Measurements from ENCODE around the gene AJUBA.

The AJUBA gene

DNA sequence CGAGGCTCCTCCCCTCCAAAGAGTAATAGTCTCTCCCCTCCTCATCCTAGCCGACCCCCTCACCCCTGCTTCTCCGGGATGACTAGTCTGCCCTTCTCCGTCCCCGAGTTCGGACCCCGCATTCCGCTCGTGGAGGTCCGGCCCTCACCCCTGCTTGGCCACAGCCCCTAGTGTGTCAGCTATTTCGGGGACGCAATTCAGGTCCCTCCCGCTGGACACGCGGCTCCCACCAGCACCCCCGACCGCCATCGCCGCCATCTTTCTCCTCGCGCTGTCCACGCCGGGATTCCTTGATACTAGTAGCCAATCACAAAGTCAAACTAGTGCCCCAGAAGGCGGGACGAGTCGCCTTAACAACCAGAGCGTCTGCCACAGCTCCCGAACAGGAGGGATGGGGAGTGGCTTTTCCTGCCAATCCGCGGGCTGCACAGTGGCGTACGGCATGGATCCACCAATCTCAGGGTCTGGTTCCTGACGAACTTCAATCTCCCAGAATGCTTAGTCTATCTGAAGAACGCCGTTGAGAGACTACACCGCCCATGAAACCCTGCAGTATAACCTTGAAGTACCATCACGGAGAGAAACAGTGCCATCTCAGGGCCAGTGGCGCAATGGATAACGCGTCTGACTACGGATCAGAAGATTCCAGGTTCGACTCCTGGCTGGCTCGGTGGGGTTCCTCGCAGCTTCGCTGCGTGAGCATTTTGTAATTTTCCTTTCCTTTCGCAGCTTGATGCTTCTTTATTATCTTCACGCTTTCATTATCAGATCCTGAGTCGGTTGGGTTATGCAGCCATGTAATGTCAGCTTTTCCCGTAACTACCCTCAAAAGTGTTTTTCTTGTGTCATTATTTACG, 53.0 kb downstream of the AJUBA start, which contains the start of gene PRMT5:
Gene PRMT5, minus strand, starts transcription at position 273 of the 857 bp plus-strand sequence. Its CDS starts 15 bp downstream, at position 258.
- peak within 1 kb of the TSS; percentile 83 for H3K27ac ChIP-seq (ENCODE audit: low read length)
- ATAC-seq (ENCODE audit: insufficient read depth, low read depth) (peak; percentile 97), DNase-seq (peak; percentile 99)
- TF ChIP-seq EZH2 (IDR thresholded peaks at IDR 0.05; ENCODE audit: borderline replicate concordance, low read depth, low read length, severe bottlenecking), result no peak
- TF ChIP-seq, protein P1, sequence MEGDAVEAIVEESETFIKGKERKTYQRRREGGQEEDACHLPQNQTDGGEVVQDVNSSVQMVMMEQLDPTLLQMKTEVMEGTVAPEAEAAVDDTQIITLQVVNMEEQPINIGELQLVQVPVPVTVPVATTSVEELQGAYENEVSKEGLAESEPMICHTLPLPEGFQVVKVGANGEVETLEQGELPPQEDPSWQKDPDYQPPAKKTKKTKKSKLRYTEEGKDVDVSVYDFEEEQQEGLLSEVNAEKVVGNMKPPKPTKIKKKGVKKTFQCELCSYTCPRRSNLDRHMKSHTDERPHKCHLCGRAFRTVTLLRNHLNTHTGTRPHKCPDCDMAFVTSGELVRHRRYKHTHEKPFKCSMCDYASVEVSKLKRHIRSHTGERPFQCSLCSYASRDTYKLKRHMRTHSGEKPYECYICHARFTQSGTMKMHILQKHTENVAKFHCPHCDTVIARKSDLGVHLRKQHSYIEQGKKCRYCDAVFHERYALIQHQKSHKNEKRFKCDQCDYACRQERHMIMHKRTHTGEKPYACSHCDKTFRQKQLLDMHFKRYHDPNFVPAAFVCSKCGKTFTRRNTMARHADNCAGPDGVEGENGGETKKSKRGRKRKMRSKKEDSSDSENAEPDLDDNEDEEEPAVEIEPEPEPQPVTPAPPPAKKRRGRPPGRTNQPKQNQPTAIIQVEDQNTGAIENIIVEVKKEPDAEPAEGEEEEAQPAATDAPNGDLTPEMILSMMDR (IDR thresholded peaks at IDR 0.05; ENCODE audit: borderline replicate concordance, extremely low read depth, low read length, poor library complexity, severe bottlenecking), result peak; percentile 5
- no peaks in the 10 kb centered on the region for H3K9me3 ChIP-seq (ENCODE audit: insufficient read depth, low read length, severe bottlenecking)
- H3K4me3 ChIP-seq (ENCODE audit: low read depth in 1 of 2, low read length in 2 of 2), result peak within 1 kb of the TSS; percentile 64 to 80
- H3K79me2 ChIP-seq (ENCODE audit: insufficient read depth, low read length), result peaks cover 23% of the 10 kb centered on the region
- H2AFZ ChIP-seq (ENCODE audit: low read depth, low read length), result peak within 1 kb of the TSS; percentile 94
- peak within 1 kb of the TSS; percentile 74 for H3K9ac ChIP-seq (ENCODE audit: low read depth, low read length)
- H3K4me1 ChIP-seq (ENCODE audit: insufficient read depth, low read length), result peaks cover 33% of the 10 kb centered on the region
- peaks cover 30% of the 10 kb centered on the region for H3K36me3 ChIP-seq (ENCODE audit: insufficient read depth, low read length)
- H3K4me2 ChIP-seq (ENCODE audit: insufficient read depth, low read length), result peak within 1 kb of the TSS; percentile 86
- no peaks in the 10 kb centered on the region for H3K27me3 ChIP-seq (ENCODE audit: insufficient read depth, low read length, poor library complexity)
- H4K20me1 ChIP-seq (ENCODE audit: insufficient read depth, low read length), result no peaks in the 10 kb centered on the region

DNA sequence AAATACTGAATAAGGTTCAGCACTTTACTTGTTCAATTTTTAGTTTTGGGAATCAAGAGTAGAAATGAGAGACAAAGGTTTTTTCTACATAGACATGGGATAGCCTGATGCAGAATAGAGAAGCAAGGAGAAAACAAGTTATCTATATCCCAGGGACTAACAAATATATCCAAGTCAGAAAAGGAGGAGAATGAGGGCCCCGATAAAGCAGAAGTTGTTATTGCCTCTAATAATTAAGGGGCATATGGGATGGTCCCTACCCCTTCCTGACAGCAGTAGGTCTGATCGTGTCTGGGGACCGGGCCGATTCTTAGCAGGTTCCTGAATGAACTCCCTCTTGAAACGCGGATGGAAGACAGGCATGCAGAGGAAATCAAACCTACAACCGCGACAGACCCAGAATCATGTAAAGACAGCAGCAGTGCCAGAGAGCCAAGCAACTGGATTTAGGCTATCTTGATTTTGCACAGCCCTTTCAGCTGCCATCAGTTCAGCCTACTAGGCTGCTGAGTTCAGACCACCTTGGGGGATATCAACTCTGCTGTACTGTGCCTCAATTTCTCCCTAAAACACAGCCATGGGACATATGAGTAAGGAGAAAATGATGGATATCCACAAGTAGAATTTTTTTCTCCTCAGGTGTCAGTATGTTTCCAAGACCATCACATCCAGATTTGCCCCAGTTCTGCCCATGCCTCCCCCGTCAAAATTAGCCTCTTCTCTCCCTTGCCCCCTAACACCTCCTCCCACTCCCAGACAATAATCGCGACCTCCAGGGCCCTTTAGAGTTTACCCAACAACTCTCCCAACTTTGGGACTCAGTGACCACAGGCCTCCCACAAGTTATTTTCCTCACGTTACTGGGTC, 53.9 kb downstream of the AJUBA start:
- Histone ChIP-seq H3K79me2 (ENCODE audit: insufficient read depth, low read length) (peaks cover 23% of the 10 kb centered on the region), H3K9ac (ENCODE audit: low read depth, low read length) (peak overlapping the region; percentile 74), H2AFZ (ENCODE audit: low read depth, low read length) (peak overlapping the region; percentile 94), H3K4me3 (ENCODE audit: low read depth in 1 of 2, low read length in 2 of 2) (peak overlapping the region; percentile 64 to 80), H3K27ac (ENCODE audit: low read length) (peak overlapping the region; percentile 83), H3K36me3 (ENCODE audit: insufficient read depth, low read length) (peaks cover 38% of the 10 kb centered on the region), H3K27me3 (ENCODE audit: insufficient read depth, low read length, poor library complexity) (no peaks in the 10 kb centered on the region), H3K9me3 (ENCODE audit: insufficient read depth, low read length, severe bottlenecking) (no peaks in the 10 kb centered on the region), H3K4me1 (ENCODE audit: insufficient read depth, low read length) (peaks cover 33% of the 10 kb centered on the region), H3K4me2 (ENCODE audit: insufficient read depth, low read length) (peak overlapping the region; percentile 86), H4K20me1 (ENCODE audit: insufficient read depth, low read length) (no peaks in the 10 kb centered on the region)
- ATAC-seq (ENCODE audit: insufficient read depth, low read depth) (no peak), DNase-seq (peak; percentile 31)
- no peak for TF ChIP-seq EZH2 (IDR thresholded peaks at IDR 0.05; ENCODE audit: borderline replicate concordance, low read depth, low read length, severe bottlenecking)
- TF ChIP-seq, protein P1 (IDR thresholded peaks at IDR 0.05; ENCODE audit: borderline replicate concordance, extremely low read depth, low read length, poor library complexity, severe bottlenecking), result no peak

DNA sequence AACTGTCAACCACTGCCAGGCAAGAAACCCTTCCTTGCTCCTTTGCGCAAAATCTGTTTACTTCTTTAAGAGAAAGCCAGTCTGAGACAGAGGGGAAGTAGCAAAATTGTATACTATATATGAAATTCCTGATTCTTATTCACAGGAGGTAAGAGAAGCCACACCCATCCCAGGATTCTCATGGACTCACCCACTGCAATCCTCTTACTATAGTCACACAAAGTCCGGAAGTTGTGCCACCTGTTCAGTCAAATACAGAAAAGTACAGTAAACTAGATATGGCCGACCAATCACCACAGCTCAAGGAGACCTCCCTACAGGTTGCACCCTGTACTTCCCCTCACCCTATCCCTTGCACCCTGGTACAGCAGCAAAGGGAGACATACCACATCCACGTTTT, 56.0 kb downstream of the AJUBA start:
- no peak for DNase-seq
- peaks cover 54% of the 10 kb centered on the region for H3K36me3 ChIP-seq (ENCODE audit: insufficient read depth, low read length)
- H3K27ac ChIP-seq (ENCODE audit: low read length), result no peak overlapping the region
- H3K4me3 ChIP-seq (ENCODE audit: low read depth in 1 of 2, low read length in 2 of 2), result no peak overlapping the region
- H2AFZ ChIP-seq (ENCODE audit: low read depth, low read length), result no peak overlapping the region
- no peak overlapping the region for H3K9ac ChIP-seq (ENCODE audit: low read depth, low read length)
- H3K79me2 ChIP-seq (ENCODE audit: insufficient read depth, low read length), result peaks cover 23% of the 10 kb centered on the region
- H3K4me1 ChIP-seq (ENCODE audit: insufficient read depth, low read length), result peaks cover 33% of the 10 kb centered on the region
- no peaks in the 10 kb centered on the region for H4K20me1 ChIP-seq (ENCODE audit: insufficient read depth, low read length)
- no peaks in the 10 kb centered on the region for H3K27me3 ChIP-seq (ENCODE audit: insufficient read depth, low read length, poor library complexity)
- no peak for TF ChIP-seq EZH2 (IDR thresholded peaks at IDR 0.05; ENCODE audit: borderline replicate concordance, low read depth, low read length, severe bottlenecking)
- TF ChIP-seq, protein P1 (IDR thresholded peaks at IDR 0.05; ENCODE audit: borderline replicate concordance, extremely low read depth, low read length, poor library complexity, severe bottlenecking), result no peak
- no peak for ATAC-seq (ENCODE audit: insufficient read depth, low read depth)
- no peaks in the 10 kb centered on the region for H3K9me3 ChIP-seq (ENCODE audit: insufficient read depth, low read length, severe bottlenecking)
- peak overlapping the region; percentile 16; the same call in 1 of the 2 replicates for H3K4me2 ChIP-seq (ENCODE audit: insufficient read depth, low read length)
